HCT116 (cell line): Measurements from ENCODE around the gene DAGLA. TPM values are rescaled to one million over a fixed set of nuclear protein-coding genes. Genes with fewer than 3 reads are reported as not detected.

Experiments used
- ATAC-seq: fragments of 200-7000 bp; cut with Tn5 transposase; 2 replicates; pipeline ENCODE4 v1.9.1; 2020; ENCODE audit warnings: mild to moderate bottlenecking, moderate library complexity
- BruUV-seq: library from RNA; stranded (reverse); fragments of 400-500 nt; replicated peaks from 2 replicates; lab custom pipeline; 2021; lab: Mats Ljungman, UMichigan
- CTCF ChIA-PET: fragments of 300-600 bp; sonication (Branson Sonifier 250); formaldehyde crosslinking; loops from one replicate; lab custom pipeline; 2021; ENCODE audit warnings: antibody characterized with exemption; lab: Charles Lee
- POLR2A ChIA-PET: fragments of 300-600, 350-600 bp; sonication (Branson Sonifier 250); formaldehyde crosslinking; loops from one replicate; lab custom pipeline; 2021; ENCODE audit warnings: antibody characterized with exemption; lab: Charles Lee
- RAD21 ChIA-PET, 2 experiments: fragments of 300-600 bp; sonication (Branson Sonifier 250); formaldehyde crosslinking; loops; one replicate each; lab custom pipeline; 2023; ENCODE audit warnings: low total read pairs in 2 of 2; ENCODE audit not compliant: uncharacterized antibody in 2 of 2, unreplicated experiment in 2 of 2, low non-redundant PET in 1 of 2; lab: Charles Lee
- DNase-seq: peaks from one replicate; pipeline ENCODE4 v3.0.0-alpha.2; 2010; ENCODE audit warnings: low read depth, low spot score
- H2AFZ ChIP-seq: fragments of 200-600 bp; shearing (Covaris generic), sonication (generic); 2 replicates; pipeline ENCODE4 v1.6.1; 2017; ENCODE audit warnings: low read depth, mixed run types, mixed read lengths, antibody characterized with exemption, low read length; ENCODE audit not compliant: poor library complexity, severe bottlenecking
- H3K27ac ChIP-seq: 2 replicates; pipeline ENCODE4 v1.5.1; 2012; ENCODE audit warnings: low read depth, low read length
- H3K27me3 ChIP-seq: fragments of 200-600 bp; sonication (generic); 2 replicates; pipeline ENCODE4 v1.6.1; 2016; ENCODE audit warnings: mixed run types, low read length, mixed read lengths; ENCODE audit not compliant: insufficient read depth
- H3K36me3 ChIP-seq, 2 experiments: fragments of 200-500 bp in 1 of 2; fragments of 200-600 bp in 1 of 2; sonication (Bioruptor generic) in 1 of 2; sonication (generic) in 1 of 2; 2 replicates each; pipeline versions ENCODE4 v1.5.1 to v1.6.1; 2014 to 2016; ENCODE audit warnings: low read length in 2 of 2, inconsistent platforms in 1 of 2, mixed read lengths in 1 of 2, mixed run types in 1 of 2; ENCODE audit not compliant: insufficient read depth in 2 of 2, control insufficient read depth in 1 of 2
- H3K4me1 ChIP-seq, 2 experiments: fragments of 200-600 bp in 1 of 2; sonication (generic) in 1 of 2; 2 replicates each; pipeline versions ENCODE4 v1.5.1 to v1.6.1; 2012 to 2017; ENCODE audit warnings: low read length in 2 of 2, inconsistent platforms in 1 of 2, mild to moderate bottlenecking in 1 of 2, mixed read lengths in 1 of 2, mixed run types in 1 of 2, moderate library complexity in 1 of 2; ENCODE audit not compliant: insufficient read depth in 2 of 2, control insufficient read depth in 1 of 2
- H3K4me2 ChIP-seq: fragments of 200-600 bp; sonication (generic); 2 replicates; pipeline ENCODE4 v1.6.1; 2017; ENCODE audit warnings: mixed run types, low read length, mixed read lengths
- H3K4me3 ChIP-seq, 2 experiments: fragments of 200-600 bp in 1 of 2; sonication (generic) in 1 of 2; replicated peaks in 1 of 2; 2 replicates each; pipeline ENCODE4 v1.5.1; 2011 to 2016; ENCODE audit warnings: low read length in 2 of 2, control low read depth in 1 of 2, low read depth in 1 of 2, mild to moderate bottlenecking in 1 of 2, mixed read lengths in 1 of 2, mixed run types in 1 of 2
- H3K79me2 ChIP-seq: fragments of 200-600 bp; sonication (generic); 2 replicates; pipeline ENCODE4 v1.6.1; 2017; ENCODE audit warnings: mild to moderate bottlenecking, mixed run types, low read length, moderate library complexity, mixed read lengths; ENCODE audit not compliant: insufficient read depth
- H3K9ac ChIP-seq: fragments of 200-600 bp; sonication (generic); 2 replicates; pipeline ENCODE4 v1.6.1; 2016; ENCODE audit warnings: low read length, mixed read lengths
- H3K9me2 ChIP-seq: fragments of 200-600 bp; sonication (generic), shearing (Covaris generic); 2 replicates; pipeline ENCODE4 v1.6.1; 2017; ENCODE audit warnings: mixed run types, mild to moderate bottlenecking, moderate library complexity; ENCODE audit not compliant: insufficient read depth
- H3K9me3 ChIP-seq, 2 experiments: fragments of 200-500 bp in 1 of 2; fragments of 200-600 bp in 1 of 2; sonication (Bioruptor generic) in 1 of 2; sonication (generic) in 1 of 2; 2 replicates each; pipeline ENCODE4 v1.6.1; 2014 to 2017; ENCODE audit warnings: low read length in 2 of 2, mixed read lengths in 2 of 2, inconsistent platforms in 1 of 2, low read depth in 1 of 2, mild to moderate bottlenecking in 1 of 2, mixed run types in 1 of 2, moderate library complexity in 1 of 2; ENCODE audit not compliant: control insufficient read depth in 1 of 2, insufficient read depth in 1 of 2
- H4K20me1 ChIP-seq: fragments of 200-600 bp; sonication (generic), shearing (Covaris generic); 2 replicates; pipeline ENCODE4 v1.6.1; 2017; ENCODE audit warnings: mixed run types, mild to moderate bottlenecking, moderate library complexity; ENCODE audit not compliant: insufficient read depth
- ATF3 ChIP-seq: IDR thresholded peaks from 2 replicates; pipeline ENCODE4 v1.6.1; 2012
- CEBPB ChIP-seq: IDR thresholded peaks from 2 replicates; pipeline ENCODE4 v1.6.1; 2012; ENCODE audit warnings: low read depth
- CTCF ChIP-seq, 3 experiments: fragments of 200-600 bp in 1 of 3; sonication (generic) in 1 of 3; IDR thresholded peaks in 2 of 3; conservative IDR thresholded peaks in 1 of 3; 2 replicates each; pipeline ENCODE4 v1.5.1; 2012 to 2017; ENCODE audit warnings: low read depth in 2 of 3, low read length in 2 of 3, antibody characterized with exemption in 1 of 3, borderline replicate concordance in 1 of 3, control low read depth in 1 of 3, mild to moderate bottlenecking in 1 of 3, mixed read lengths in 1 of 3, mixed run types in 1 of 3, moderate library complexity in 1 of 3; ENCODE audit not compliant: insufficient read depth in 1 of 3
- EGR1 ChIP-seq: IDR thresholded peaks from 2 replicates; pipeline ENCODE4 v1.6.1; 2012; ENCODE audit warnings: low read depth
- ELF1 ChIP-seq: IDR thresholded peaks from 2 replicates; pipeline ENCODE4 v1.6.1; 2012; ENCODE audit warnings: low read depth, borderline replicate concordance
- EZH2 ChIP-seq: fragments of 200-600 bp; sonication (generic); IDR thresholded peaks from 2 replicates; pipeline ENCODE4 v1.6.1; 2017; ENCODE audit warnings: antibody characterized with exemption, mixed run types
- EZH2phosphoT487 ChIP-seq: fragments of 200-600 bp; IDR thresholded peaks from 2 replicates; pipeline ENCODE4 v1.6.1; 2018; ENCODE audit warnings: antibody characterized with exemption, borderline replicate concordance
- POLR2A ChIP-seq: IDR thresholded peaks from 2 replicates; pipeline ENCODE4 v1.7.0; 2011; ENCODE audit warnings: borderline replicate concordance; ENCODE audit not compliant: insufficient read depth, insufficient read length; ENCODE audit errors: extremely low read depth
- POLR2AphosphoS5 ChIP-seq: IDR thresholded peaks from 2 replicates; pipeline ENCODE4 v1.6.1; 2011; ENCODE audit warnings: mild to moderate bottlenecking, low read depth, low read length, moderate library complexity
- RAD21 ChIP-seq: IDR thresholded peaks from 2 replicates; pipeline ENCODE4 v1.6.1; 2012; ENCODE audit warnings: low read depth, mild to moderate bottlenecking
- ZBTB33 ChIP-seq: IDR thresholded peaks from 2 replicates; pipeline ENCODE4 v1.6.1; 2011; ENCODE audit warnings: mild to moderate bottlenecking, low read length, moderate library complexity; ENCODE audit not compliant: insufficient replicate concordance; ENCODE audit errors: extremely low read depth
- intact Hi-C: fragments of 100-400 bp; cut with micrococcal nuclease; formaldehyde crosslinking; loops from 2 replicates; pipeline ENCODE4 v1.10.0; 2022
- total RNA-seq: library from RNA; stranded (reverse); gene quantifications from one replicate; pipeline ENCODE4 v1.2.1, GENCODE V29; 2021; ENCODE audit not compliant: unreplicated experiment

The DAGLA gene
- total RNA-seq, 1 experiment from 2014 or later: 2.7 TPM

GRCh38 chr11:61697078-61697502 lies 16.9 kb downstream of the DAGLA start:
- H3K4me1 ChIP-seq: peaks cover 74% of the 10 kb centered on the region in 2 experiments
- peak overlapping the region; percentile 30; the same call in 1 of the 2 replicates for H3K9ac ChIP-seq
- no peak for TF ChIP-seq EZH2phosphoT487
- no peak for TF ChIP-seq EGR1
- no peak for TF ChIP-seq ATF3
- no peak for TF ChIP-seq CTCF (IDR thresholded peaks at IDR 0.05 in 2 of 3, conservative IDR thresholded peaks at IDR 0.05 in 1 of 3; ENCODE audit: borderline replicate concordance in 1 of 3, insufficient read depth in 1 of 3, low read depth in 2 of 3, low read length in 2 of 3)
- TF ChIP-seq POLR2A: no peak
- TF ChIP-seq EZH2: no peak
- TF ChIP-seq, all 23 proteins: peak for 0
- Histone ChIP-seq H2AFZ (no peak overlapping the region), H3K4me2 (peak overlapping the region; percentile 51), H3K27ac (peak overlapping the region; percentile 35; the same call in 1 of the 2 replicates), H3K36me3 (no peaks in the 10 kb centered on the region), H4K20me1 (no peaks in the 10 kb centered on the region), H3K9me3 (no peaks in the 10 kb centered on the region), H3K27me3 (no peaks in the 10 kb centered on the region), H3K9me2 (no peaks in the 10 kb centered on the region), H3K4me3 (no peak overlapping the region), H3K79me2 (no peaks in the 10 kb centered on the region)
- intact Hi-C loops: no loop called here
- POLR2A ChIA-PET: interaction anchor here (0.8 kb wide), 1 partner anchor 33 kb away, joined by 3 read pairs; no protein-coding TSS in a partner anchor
- CTCF ChIA-PET: interaction anchor here (1.2 to 1.6 kb wide), 2 partner anchors 9 to 36 kb away, joined by 3 read pairs; no protein-coding TSS in a partner anchor
- DNase-seq (no peak), ATAC-seq (peak; percentile 35; the same call in 1 of the 2 replicates)
- RAD21 ChIA-PET: no interaction called here
- BruUV-seq: no TSS peak

- Histone ChIP-seq H4K20me1 (no peaks in the 10 kb centered on the region), H3K36me3 (no peaks in the 10 kb centered on the region), H3K4me1 (peaks cover 74% of the 10 kb centered on the region in 2 experiments), H3K9me3 (no peaks in the 10 kb centered on the region), H2AFZ (no peak overlapping the region), H3K79me2 (no peaks in the 10 kb centered on the region), H3K4me2 (no peak overlapping the region), H3K9ac (no peak overlapping the region), H3K27me3 (no peaks in the 10 kb centered on the region), H3K4me3 (no peak overlapping the region), H3K27ac (no peak overlapping the region), H3K9me2 (no peaks in the 10 kb centered on the region)
- ATAC-seq (no peak), DNase-seq (no peak)
- ChIA-PET CTCF (interaction anchor here (1.2 to 1.6 kb wide), 2 partner anchors 9 to 36 kb away, joined by 3 read pairs; no protein-coding TSS in a partner anchor), RAD21 (no interaction called here), POLR2A (no interaction called here)
- intact Hi-C loops: no loop called here
- BruUV-seq: no TSS peak
- TF ChIP-seq ZBTB33: no peak
- no peak for TF ChIP-seq POLR2AphosphoS5
- no peak for TF ChIP-seq ATF3
- TF ChIP-seq CTCF (IDR thresholded peaks at IDR 0.05 in 2 of 3, conservative IDR thresholded peaks at IDR 0.05 in 1 of 3; ENCODE audit: borderline replicate concordance in 1 of 3, insufficient read depth in 1 of 3, low read depth in 2 of 3, low read length in 2 of 3): no peak
- TF ChIP-seq CEBPB: no peak
- no peak for TF ChIP-seq RAD21
- TF ChIP-seq ELF1: no peak
Measured at GRCh38 chr11:61697764-61698163, 17.6 kb downstream of the DAGLA start.
